Uterus (tissue), 2 donors: ENCODE results near the gene PM20D1.

Experiments
- POLR2A ChIP-seq, 2 donors: fragments of 450-650 bp; IDR thresholded peaks; one replicate each; pipeline ENCODE4 v1.6.1; 2016; ENCODE audit warnings: antibody characterized with exemption in 2 of 2, mild to moderate bottlenecking in 1 of 2, moderate library complexity in 1 of 2
- TF ChIP-seq, protein P1 (sequence below), 4 experiments: fragments of 200-600 bp in 2 of 4; fragments of 450-650 bp in 2 of 4; sonication (generic) in 2 of 4; IDR thresholded peaks; one replicate each; pipeline ENCODE4 v1.5.1; 2016 to 2019; ENCODE audit warnings: antibody characterized with exemption in 4 of 4, mild to moderate bottlenecking in 2 of 4, moderate library complexity in 1 of 4

DNA sequence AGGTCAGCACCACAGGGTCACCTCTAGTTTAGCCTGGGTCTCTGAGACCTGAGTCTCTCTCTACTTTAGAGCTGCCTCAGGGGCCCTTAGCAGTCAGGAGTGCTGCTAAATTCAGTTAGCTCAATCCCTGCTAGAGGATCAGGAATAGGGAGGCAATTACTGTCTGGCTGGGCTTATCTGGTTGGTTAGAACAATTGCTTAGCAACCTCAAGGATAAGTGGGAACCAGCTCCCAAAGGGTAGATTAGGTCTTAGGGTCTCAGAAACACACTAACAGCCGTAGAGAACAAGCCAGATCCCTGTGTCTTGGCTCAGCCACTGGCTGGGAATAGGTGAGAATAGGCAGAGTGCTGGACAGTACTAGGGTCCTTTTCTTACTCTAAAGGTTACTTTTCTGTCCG is 7.7 kb downstream of the PM20D1 start:
- no peak for TF ChIP-seq POLR2A (IDR thresholded peaks at IDR 0.05)
- TF ChIP-seq, protein P1, sequence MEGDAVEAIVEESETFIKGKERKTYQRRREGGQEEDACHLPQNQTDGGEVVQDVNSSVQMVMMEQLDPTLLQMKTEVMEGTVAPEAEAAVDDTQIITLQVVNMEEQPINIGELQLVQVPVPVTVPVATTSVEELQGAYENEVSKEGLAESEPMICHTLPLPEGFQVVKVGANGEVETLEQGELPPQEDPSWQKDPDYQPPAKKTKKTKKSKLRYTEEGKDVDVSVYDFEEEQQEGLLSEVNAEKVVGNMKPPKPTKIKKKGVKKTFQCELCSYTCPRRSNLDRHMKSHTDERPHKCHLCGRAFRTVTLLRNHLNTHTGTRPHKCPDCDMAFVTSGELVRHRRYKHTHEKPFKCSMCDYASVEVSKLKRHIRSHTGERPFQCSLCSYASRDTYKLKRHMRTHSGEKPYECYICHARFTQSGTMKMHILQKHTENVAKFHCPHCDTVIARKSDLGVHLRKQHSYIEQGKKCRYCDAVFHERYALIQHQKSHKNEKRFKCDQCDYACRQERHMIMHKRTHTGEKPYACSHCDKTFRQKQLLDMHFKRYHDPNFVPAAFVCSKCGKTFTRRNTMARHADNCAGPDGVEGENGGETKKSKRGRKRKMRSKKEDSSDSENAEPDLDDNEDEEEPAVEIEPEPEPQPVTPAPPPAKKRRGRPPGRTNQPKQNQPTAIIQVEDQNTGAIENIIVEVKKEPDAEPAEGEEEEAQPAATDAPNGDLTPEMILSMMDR (IDR thresholded peaks at IDR 0.05) = no peak
